Bronchial epithelial cell (primary cell): ENCODE measurements around the gene NDRG2. TPM values are rescaled to one million over a fixed set of nuclear protein-coding genes. Genes with fewer than 3 reads are reported as not detected.

ENCODE experiments used
- DNase-seq: peaks from one replicate; pipeline ENCODE4 v3.0.0-alpha.2; 2010; ENCODE audit warnings: low read depth
- FAIRE-seq: peaks from 2 replicates; lab custom pipeline; 2011; peaks lifted over from hg19 to GRCh38; lab: Jason Lieb, UNC
- H3K27me3 ChIP-seq: 2 replicates; pipeline ENCODE4 v1.5.1; 2011; ENCODE audit warnings: low read length; ENCODE audit not compliant: control insufficient read depth, insufficient read depth
- H3K36me3 ChIP-seq: 2 replicates; pipeline ENCODE4 v1.5.1; 2011; ENCODE audit warnings: low read length; ENCODE audit not compliant: control insufficient read depth, insufficient read depth
- H3K4me3 ChIP-seq: 2 replicates; pipeline ENCODE4 v1.5.1; 2011; ENCODE audit warnings: mild to moderate bottlenecking, low read depth, low read length, control low read depth
- total RNA-seq: library from RNA; depleted of rRNA; stranded (reverse); fragments of >200 nt; gene quantifications from 2 replicates; pipeline ENCODE4 v1.2.1, GENCODE V29; 2014
- TF ChIP-seq, protein P1 (sequence below): IDR thresholded peaks from 2 replicates; pipeline ENCODE4 v1.5.1; 2011; ENCODE audit warnings: mild to moderate bottlenecking, moderate library complexity, low read length, control low read depth, inconsistent platforms; ENCODE audit not compliant: insufficient read depth, severe bottlenecking

NDRG2 gene
- 9.2 and 23.3 TPM in 2 replicates for total RNA-seq

DNA sequence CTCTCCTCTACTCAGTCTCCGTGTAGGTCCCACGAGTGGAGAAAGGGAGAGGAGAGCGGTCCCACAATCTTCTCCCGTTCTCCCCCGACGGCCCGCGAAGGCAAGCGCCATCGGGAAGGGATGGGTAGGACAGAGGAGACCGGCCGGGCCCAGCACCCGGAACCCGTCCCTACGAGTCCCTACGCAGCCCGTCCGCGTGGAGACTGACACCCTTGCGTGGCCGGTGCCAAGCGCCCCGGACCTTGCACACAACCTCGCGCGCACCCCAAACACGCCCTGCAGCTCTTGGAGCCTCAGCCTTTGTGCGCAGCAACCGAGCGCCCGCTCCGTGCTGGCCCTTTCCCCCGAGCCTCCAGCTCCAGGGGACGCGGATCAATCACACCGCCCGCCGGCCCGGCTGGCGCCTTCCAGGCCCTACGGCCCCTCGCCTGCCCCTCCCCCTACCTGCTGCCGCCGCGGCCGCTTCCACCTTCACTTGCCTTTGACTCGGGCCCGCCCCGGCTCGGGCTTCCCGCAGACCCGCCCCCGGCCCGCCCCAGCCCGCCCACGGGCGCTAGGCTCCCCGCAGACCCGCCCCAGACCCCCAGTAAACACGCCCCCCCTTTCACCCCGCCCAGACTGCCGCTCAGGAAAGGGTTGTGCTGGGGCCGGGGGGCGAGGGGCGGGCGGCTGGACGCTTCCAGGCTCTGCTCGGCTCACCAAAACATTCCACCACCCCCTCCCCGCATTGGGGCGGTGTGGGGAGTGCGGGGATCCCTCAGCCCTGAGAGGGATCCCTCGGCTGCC is at the start of gene NDRG2:
Gene NDRG2, minus strand, starts transcription at position 477 of the 786 bp plus-strand sequence. CDS start 1,746 bp downstream, outside the sequence.
- H3K36me3 ChIP-seq, result no peaks in the 10 kb centered on the region
- TF ChIP-seq, protein P1, sequence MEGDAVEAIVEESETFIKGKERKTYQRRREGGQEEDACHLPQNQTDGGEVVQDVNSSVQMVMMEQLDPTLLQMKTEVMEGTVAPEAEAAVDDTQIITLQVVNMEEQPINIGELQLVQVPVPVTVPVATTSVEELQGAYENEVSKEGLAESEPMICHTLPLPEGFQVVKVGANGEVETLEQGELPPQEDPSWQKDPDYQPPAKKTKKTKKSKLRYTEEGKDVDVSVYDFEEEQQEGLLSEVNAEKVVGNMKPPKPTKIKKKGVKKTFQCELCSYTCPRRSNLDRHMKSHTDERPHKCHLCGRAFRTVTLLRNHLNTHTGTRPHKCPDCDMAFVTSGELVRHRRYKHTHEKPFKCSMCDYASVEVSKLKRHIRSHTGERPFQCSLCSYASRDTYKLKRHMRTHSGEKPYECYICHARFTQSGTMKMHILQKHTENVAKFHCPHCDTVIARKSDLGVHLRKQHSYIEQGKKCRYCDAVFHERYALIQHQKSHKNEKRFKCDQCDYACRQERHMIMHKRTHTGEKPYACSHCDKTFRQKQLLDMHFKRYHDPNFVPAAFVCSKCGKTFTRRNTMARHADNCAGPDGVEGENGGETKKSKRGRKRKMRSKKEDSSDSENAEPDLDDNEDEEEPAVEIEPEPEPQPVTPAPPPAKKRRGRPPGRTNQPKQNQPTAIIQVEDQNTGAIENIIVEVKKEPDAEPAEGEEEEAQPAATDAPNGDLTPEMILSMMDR, result no peak
- DNase-seq (no peak), FAIRE-seq (no peak)
- peaks cover 18% of the 10 kb centered on the region for H3K27me3 ChIP-seq
- peak within 1 kb of the TSS; percentile 46 for H3K4me3 ChIP-seq

DNA sequence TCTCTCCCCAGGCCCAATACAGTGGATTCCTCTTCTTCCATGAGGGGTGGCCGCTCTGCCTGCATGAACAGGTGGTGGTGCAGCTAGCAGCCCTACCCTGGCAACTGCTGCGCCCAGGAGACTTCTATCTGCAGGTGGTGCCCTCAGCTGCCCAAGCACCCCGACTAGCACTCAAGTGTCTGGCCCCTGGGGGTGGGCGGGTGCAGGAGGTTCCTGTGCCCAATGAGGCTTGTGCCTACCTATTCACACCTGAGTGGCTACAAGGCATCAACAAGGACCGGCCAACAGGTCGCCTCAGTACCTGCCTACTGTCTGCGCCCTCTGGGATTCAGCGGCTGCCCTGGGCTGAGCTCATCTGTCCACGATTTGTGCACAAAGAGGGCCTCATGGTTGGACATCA is 49.1 kb upstream of the NDRG2 start:
- DNase-seq (no peak), FAIRE-seq (no peak)
- H3K27me3 ChIP-seq, result peaks cover 2% of the 10 kb centered on the region
- H3K4me3 ChIP-seq, result no peak overlapping the region
- TF ChIP-seq, protein P1, result no peak
- peaks cover 1% of the 10 kb centered on the region for H3K36me3 ChIP-seq

DNA sequence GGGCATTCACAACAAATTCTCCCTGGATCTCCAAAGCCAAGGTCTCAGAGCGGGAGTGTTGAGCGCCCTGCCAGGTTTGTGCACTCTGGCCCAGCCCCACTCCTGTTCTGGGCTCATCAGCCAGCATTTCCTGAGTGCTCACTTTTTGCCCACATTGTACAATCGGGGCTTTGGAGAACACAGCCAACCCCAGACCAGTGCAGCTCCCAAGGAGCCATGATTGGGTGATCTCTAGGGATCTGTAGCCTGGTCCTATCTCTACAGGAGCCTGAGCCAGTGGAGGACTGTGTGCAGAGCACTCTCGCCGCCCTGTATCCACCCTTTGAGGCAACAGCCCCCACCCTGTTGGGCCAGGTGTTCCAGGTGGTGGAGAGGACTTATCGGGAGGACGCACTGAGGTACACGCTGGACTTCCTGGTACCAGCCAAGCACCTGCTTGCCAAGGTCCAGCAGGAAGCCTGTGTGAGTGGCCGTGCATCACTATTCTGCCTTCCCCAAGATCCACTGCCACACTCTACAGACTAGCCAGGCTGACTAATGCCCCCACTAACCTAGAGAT is 48.0 kb upstream of the NDRG2 start:
- H3K27me3 ChIP-seq, result peaks cover 5% of the 10 kb centered on the region
- FAIRE-seq, result no peak
- TF ChIP-seq, protein P1, result no peak
- no peak for DNase-seq
- no peaks in the 10 kb centered on the region for H3K36me3 ChIP-seq
- no peak overlapping the region for H3K4me3 ChIP-seq

DNA sequence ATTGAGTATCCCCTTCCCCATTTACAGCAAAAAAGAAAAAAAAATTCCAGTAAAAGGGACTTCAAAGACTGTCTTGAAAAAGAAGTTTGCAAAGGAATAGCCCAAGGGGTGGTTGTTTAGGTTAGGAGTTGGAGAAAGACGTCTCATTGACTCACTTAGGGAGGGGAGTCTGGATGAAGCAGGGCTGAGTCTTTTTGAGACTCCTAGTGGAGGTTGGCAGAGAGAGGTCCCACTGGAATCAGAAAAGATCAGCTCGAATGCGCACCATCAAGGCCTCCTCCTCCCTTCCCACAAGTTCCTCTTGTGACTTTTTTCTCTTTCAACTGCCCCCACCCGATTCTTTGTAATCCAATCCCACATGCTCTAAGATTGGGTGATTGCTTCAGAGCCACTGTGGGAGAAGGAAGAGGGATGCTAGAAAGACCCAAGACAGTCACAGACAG is 47.2 kb upstream of the NDRG2 start:
- H3K4me3 ChIP-seq, result no peak overlapping the region
- TF ChIP-seq, protein P1, result no peak
- peaks cover 5% of the 10 kb centered on the region for H3K27me3 ChIP-seq
- no peak for FAIRE-seq
- no peaks in the 10 kb centered on the region for H3K36me3 ChIP-seq
- DNase-seq, result peak; percentile 53

DNA sequence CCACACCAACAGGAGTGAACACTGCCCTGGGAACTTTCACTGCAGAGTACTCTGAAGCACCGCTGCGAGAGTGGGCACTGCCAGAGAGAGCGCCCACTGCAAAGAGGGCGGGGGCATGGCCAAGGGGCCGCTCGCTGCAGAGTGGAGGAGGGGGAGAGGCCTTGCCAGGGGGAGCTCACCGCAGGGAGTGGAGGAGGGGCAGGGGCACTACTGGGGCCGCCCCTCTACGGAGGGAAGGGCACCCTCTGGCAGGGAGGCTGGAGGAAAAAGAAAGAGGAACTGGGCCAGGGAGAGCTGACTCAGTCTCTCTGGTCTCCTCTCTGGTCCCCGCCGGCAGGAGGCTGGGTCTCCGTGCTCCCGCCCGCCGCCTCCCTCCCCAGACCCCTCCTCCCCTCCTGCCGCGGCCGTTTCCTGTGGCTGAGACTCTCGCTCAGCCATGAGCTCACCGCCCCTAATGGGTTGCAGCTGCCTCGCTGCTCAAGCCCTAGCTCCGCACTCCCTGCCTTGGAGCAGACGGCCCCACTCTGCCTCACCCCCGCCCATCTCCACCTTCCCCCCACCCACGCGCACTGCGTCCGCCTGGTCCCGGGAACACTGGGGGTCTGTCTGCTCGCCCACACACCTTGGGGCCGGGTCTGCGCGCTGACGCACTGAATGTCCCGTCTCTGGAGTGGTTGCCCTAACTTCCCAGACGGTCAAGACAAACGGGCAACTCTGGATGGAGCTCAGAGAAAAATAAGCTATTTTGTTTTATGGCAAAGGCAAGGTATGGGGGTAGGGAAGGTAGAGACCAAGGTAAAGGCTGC is 46.6 kb upstream of the NDRG2 start:
- Histone ChIP-seq H3K36me3 (no peaks in the 10 kb centered on the region), H3K4me3 (peak overlapping the region; percentile 63), H3K27me3 (peaks cover 5% of the 10 kb centered on the region)
- DNase-seq (peak; percentile 38), FAIRE-seq (no peak)
- TF ChIP-seq, protein P1, result no peak
